WTC11 (cell line): ENCODE measurements around the gene AKAP6.

Experiments used
- CTCF ChIP-seq: fragments of 200-600 bp; IDR thresholded peaks from 2 replicates; pipeline ENCODE4 v1.8.0; 2022; ENCODE audit warnings: antibody characterized with exemption
- E2F5 ChIP-seq: sonication (generic); formaldehyde crosslinking; IDR thresholded peaks from 2 replicates; pipeline ENCODE4 v1.8.1; 2022; ENCODE audit warnings: mild to moderate bottlenecking, moderate library complexity, missing genetic modification reagents
- FOXK1 ChIP-seq: sonication (generic); formaldehyde crosslinking; IDR thresholded peaks from 2 replicates; pipeline ENCODE4 v1.8.0; 2022; ENCODE audit warnings: mild to moderate bottlenecking, moderate library complexity, missing genetic modification reagents
- RELA ChIP-seq: sonication (generic); formaldehyde crosslinking; IDR thresholded peaks from 2 replicates; pipeline ENCODE4 v1.8.1; 2022; ENCODE audit warnings: missing genetic modification reagents, mild to moderate bottlenecking, borderline replicate concordance
- ZNF263 ChIP-seq: sonication (generic); formaldehyde crosslinking; IDR thresholded peaks from 2 replicates; pipeline ENCODE4 v1.8.1; 2022; ENCODE audit warnings: low read depth, mild to moderate bottlenecking, moderate library complexity, missing genetic modification reagents

GRCh38 chr14:32481707-32482106, 152.6 kb downstream of the AKAP6 start:
- TF ChIP-seq ZNF263 (CRISPR knock-in tag) (no peak), CTCF (no peak), RELA (CRISPR knock-in tag) (no peak), FOXK1 (CRISPR knock-in tag) (no peak), E2F5 (CRISPR knock-in tag) (no peak)
